GM12874 (cell line): ENCODE data around the gene FIBP.

ENCODE experiments used
- TF ChIP-seq, protein P1 (sequence below): IDR thresholded peaks from 2 replicates; pipeline ENCODE4 v1.5.1; 2011; ENCODE audit warnings: low read depth, mild to moderate bottlenecking, control low read depth, low read length, moderate library complexity; ENCODE audit not compliant: insufficient read depth

Gene FIBP

DNA sequence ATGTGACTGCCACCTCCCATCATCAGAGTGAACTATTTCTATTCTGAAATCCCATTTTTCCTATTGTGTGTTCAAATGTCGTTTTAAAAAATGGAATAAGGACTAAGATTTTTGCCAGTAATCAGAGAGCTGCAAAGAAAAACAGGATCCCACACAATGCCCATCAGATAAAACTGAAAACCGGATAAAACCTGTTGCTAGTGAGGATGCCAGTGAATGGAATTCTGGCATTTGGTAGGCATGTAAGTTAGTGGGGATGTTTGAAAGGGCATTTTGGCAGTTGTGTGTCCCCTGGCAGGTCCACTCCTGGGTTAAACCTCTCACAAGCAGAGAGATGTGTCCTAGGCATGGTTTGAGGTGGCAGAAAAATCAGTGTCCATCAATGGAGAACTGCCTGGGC, 37.1 kb upstream of the FIBP start:
- TF ChIP-seq, protein P1, sequence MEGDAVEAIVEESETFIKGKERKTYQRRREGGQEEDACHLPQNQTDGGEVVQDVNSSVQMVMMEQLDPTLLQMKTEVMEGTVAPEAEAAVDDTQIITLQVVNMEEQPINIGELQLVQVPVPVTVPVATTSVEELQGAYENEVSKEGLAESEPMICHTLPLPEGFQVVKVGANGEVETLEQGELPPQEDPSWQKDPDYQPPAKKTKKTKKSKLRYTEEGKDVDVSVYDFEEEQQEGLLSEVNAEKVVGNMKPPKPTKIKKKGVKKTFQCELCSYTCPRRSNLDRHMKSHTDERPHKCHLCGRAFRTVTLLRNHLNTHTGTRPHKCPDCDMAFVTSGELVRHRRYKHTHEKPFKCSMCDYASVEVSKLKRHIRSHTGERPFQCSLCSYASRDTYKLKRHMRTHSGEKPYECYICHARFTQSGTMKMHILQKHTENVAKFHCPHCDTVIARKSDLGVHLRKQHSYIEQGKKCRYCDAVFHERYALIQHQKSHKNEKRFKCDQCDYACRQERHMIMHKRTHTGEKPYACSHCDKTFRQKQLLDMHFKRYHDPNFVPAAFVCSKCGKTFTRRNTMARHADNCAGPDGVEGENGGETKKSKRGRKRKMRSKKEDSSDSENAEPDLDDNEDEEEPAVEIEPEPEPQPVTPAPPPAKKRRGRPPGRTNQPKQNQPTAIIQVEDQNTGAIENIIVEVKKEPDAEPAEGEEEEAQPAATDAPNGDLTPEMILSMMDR, result no peak

- TF ChIP-seq, protein P1, result no peak
These were observed 34.3 kb upstream of the FIBP start for GRCh38 chr11:65922565-65922964.

DNA sequence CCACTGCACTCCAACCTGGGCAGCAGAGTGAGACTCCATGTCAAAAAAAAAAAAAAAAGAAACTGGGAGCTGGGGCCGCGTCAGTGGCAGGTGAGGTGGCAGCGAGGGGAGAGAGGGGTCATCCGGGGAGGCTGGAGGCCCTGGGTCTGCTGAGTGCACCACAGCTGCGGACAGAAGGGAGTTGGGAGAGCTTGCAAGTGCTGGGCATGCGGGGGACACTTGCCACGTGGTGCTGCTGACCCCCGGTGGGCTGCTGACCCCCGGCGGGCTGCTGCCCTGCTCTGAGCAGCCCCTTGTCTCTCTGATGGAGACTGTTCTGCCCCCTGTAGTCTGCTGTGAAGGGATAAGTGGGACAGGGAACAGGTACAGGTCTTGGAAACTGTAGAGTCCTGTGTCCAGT, 33.6 kb upstream of the FIBP start:
- TF ChIP-seq, protein P1, result no peak

- TF ChIP-seq, protein P1, result no peak
These were observed 32.8 kb upstream of the FIBP start for GRCh38 chr11:65921033-65921555.

GRCh38 chr11:65920372-65920802, 32.1 kb upstream of the FIBP start:
- TF ChIP-seq, protein P1, result no peak

GRCh38 chr11:65919573-65920371, 31.5 kb upstream of the FIBP start:
- TF ChIP-seq, protein P1, result no peak

DNA sequence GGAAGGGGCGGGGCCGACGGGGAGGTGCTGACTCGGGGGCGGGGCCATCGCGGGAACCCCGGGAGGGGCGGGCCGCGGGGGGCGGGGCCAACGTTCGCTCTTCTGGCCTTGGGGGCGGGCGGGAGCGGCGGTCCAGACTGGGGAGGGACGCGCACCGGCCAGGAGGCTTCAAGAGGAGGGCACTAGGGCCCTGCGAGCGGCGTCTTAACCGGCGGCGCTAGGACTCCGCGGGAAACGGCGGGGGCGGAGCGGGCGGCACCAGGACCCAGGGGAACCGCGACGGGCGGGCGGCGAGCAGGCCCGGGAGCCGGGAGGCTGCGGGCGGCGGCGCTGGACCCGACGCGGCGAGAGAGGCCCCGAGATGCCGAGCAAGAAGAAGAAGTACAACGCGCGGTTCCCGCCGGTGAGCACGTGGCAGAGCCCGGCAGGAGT, 30.9 kb upstream of the FIBP start, which contains the start of gene DRAP1:
Gene DRAP1, plus strand, starts transcription at position 286 of the 432 bp plus-strand sequence. Its CDS starts 76 bp downstream, at position 362.
- TF ChIP-seq, protein P1, result no peak
